GM18499 (cell line): ENCODE measurements around the gene RPP14.
A peak's percentile ranks its signal among the peaks of the same experiment; 100 is the strongest.

Experiments used
- ATAC-seq: cut with Tn5 transposase; IDR thresholded peaks from one replicate; pipeline ENCODE4 v1.9.1; 2021; ENCODE audit warnings: moderate number of reproducible peaks; ENCODE audit not compliant: insufficient read depth, unreplicated experiment

RPP14 gene

GRCh38 chr3:58351920-58352319 is 45.9 kb downstream of the RPP14 start:
- no peak for ATAC-seq

- ATAC-seq = no peak
These were observed 46.6 kb downstream of the RPP14 start for GRCh38 chr3:58352626-58353025.

GRCh38 chr3:58353722-58354553 is 47.9 kb downstream of the RPP14 start:
- no peak for ATAC-seq

GRCh38 chr3:58355179-58355578 is 49.1 kb downstream of the RPP14 start:
- ATAC-seq = peak; percentile 41

GRCh38 chr3:58356054-58356453 is 50.0 kb downstream of the RPP14 start:
- no peak for ATAC-seq

- no peak for ATAC-seq
These were observed 51.4 kb downstream of the RPP14 start for GRCh38 chr3:58357402-58357801.

- no peak for ATAC-seq
These were observed 52.0 kb downstream of the RPP14 start for GRCh38 chr3:58358092-58358491.

GRCh38 chr3:58358808-58359207 is 52.8 kb downstream of the RPP14 start:
- no peak for ATAC-seq

- ATAC-seq = no peak
These were observed 53.6 kb downstream of the RPP14 start for GRCh38 chr3:58359621-58360020.

GRCh38 chr3:58361866-58362265 is 55.8 kb downstream of the RPP14 start:
- ATAC-seq = no peak

GRCh38 chr3:58366699-58367098 is 60.7 kb downstream of the RPP14 start:
- no peak for ATAC-seq

GRCh38 chr3:58369038-58369437 is 63.0 kb downstream of the RPP14 start:
- no peak for ATAC-seq
